ENCODE data around the gene ABCA3. TPM values are rescaled to one million over a fixed set of nuclear protein-coding genes. Genes with fewer than 3 reads are reported as not detected.
"Not testable (repeated sequence)": the region's sequence is repeated elsewhere in the genome, so short reads cannot be mapped to it uniquely, and the experiment has no call there.

Gene ABCA3
- total and polyA plus RNA-seq, 2 of the 8 experiments (the other 6 are each of a cell fraction or from before 2014, with no cell fraction given), result 5.7 to 7.9 TPM

GRCh38 chr16:2263026-2263425 is 77.5 kb downstream of the ABCA3 start:
- not testable (repeated sequence) for H2BK20ac ChIP-seq (ENCODE audit: low read length); H3K27ac ChIP-seq (ENCODE audit: low read depth, low read length); H2BK5ac ChIP-seq (ENCODE audit: low read depth, low read length); H3K79me1 ChIP-seq (ENCODE audit: low read depth, low read length); H3K4ac ChIP-seq (replicated peaks; ENCODE audit: insufficient read length, low read depth, low read length); H2BK120ac ChIP-seq (replicated peaks; ENCODE audit: low read depth, low read length); H4K8ac ChIP-seq (ENCODE audit: extremely low read depth, insufficient read depth, low read length); H3K9me3 ChIP-seq (ENCODE audit: insufficient read depth in 2 of 2, low read depth in 1 of 2, low read length in 1 of 2); DNase-seq (ENCODE audit: low read depth in 1 of 2, low spot score in 2 of 2); H3K18ac ChIP-seq (ENCODE audit: extremely low read depth, low read length); H3K9ac ChIP-seq (replicated peaks in 1 of 4; ENCODE audit: extremely low read depth in 1 of 4, low read depth in 3 of 4, low read length in 3 of 4); H3K27me3 ChIP-seq (replicated peaks in 1 of 4; ENCODE audit: control insufficient read depth in 3 of 4, extremely low read depth in 1 of 4, insufficient read depth in 3 of 4, low read length in 3 of 4); H3K23me2 ChIP-seq (ENCODE audit: low read depth, low read length); H3K4me1 ChIP-seq (replicated peaks in 1 of 4; ENCODE audit: control insufficient read depth in 3 of 4, insufficient read depth in 4 of 4, low read length in 3 of 4); H3K23ac ChIP-seq (ENCODE audit: insufficient read length); H3K14ac ChIP-seq (ENCODE audit: insufficient read length); FAIRE-seq; H2BK15ac ChIP-seq (ENCODE audit: low read length); H3K56ac ChIP-seq (replicated peaks; ENCODE audit: insufficient read length, low read depth, low read length); H4K91ac ChIP-seq (replicated peaks; ENCODE audit: insufficient read length, low read length); H4K5ac ChIP-seq (ENCODE audit: insufficient read length, low read depth, low read length); H3K4me2 ChIP-seq (ENCODE audit: insufficient read depth in 1 of 2, low read depth in 2 of 2, low read length in 2 of 2); H2AFZ ChIP-seq (ENCODE audit: low read length); H2AK5ac ChIP-seq (ENCODE audit: low read depth, low read length); H2BK12ac ChIP-seq (ENCODE audit: low read depth, low read length); H3K4me3 ChIP-seq (ENCODE audit: extremely low read depth in 1 of 4, insufficient read depth in 2 of 4, low read depth in 3 of 4, low read length in 4 of 4)
- 93% methylated on average over 14 of the region's 14 CpGs; no CpG with 5 or more reads in 1 of the 2 experiments for WGBS, 2 experiments (ENCODE audit: extremely low coverage in 1 of 2, insufficient coverage in 1 of 2, insufficient read length in 1 of 2, insufficient replicate concordance in 2 of 2, low coverage in 1 of 2, low lambda C conversion rate in 2 of 2, missing lambda C conversion rate in 1 of 2)
- ChIA-PET POLR2A (ENCODE audit: partially characterized antibody) (interaction anchor here (0.6 to 13.7 kb wide), 17 partner anchors 8 to 269 kb away, joined by 3 to 228 read pairs (median 3); partner anchors contain the start of genes BRICD5 and ECI1), CTCF (ENCODE audit: partially characterized antibody) (interaction anchor here (0.7 to 3.6 kb wide), 7 partner anchors 8 to 80 kb away, joined by 3 to 13 read pairs (median 4); partner anchors contain the start of gene ECI1)
- H4K20me1 ChIP-seq (replicated peaks in 1 of 2; ENCODE audit: control insufficient read depth in 1 of 2, insufficient read depth in 2 of 2, low read length in 2 of 2), result peaks cover 24 to 36% of the 10 kb centered on the region in 2 experiments
- peaks cover 48 to 77% of the 10 kb centered on the region in 2 experiments for H3K79me2 ChIP-seq (ENCODE audit: control insufficient read depth in 1 of 2, insufficient read depth in 2 of 2, low read length in 2 of 2)
- H3K36me3 ChIP-seq (ENCODE audit: control insufficient read depth in 2 of 4, insufficient read depth in 4 of 4, low read length in 3 of 4), result peaks cover 33 to 63% (median 47%) of the 10 kb centered on the region in 4 experiments

Measured in H1 (cell line).